Loucy (cell line): ENCODE measurements around the gene SMYD5.

Experiments used
- H2AFZ ChIP-seq: fragments of 200-600 bp; sonication (generic); 2 replicates; pipeline ENCODE4 v1.6.0; 2016; ENCODE audit warnings: antibody characterized with exemption, mild to moderate bottlenecking, low read length, moderate library complexity
- H3F3A ChIP-seq: fragments of 200-600 bp; 2 replicates; pipeline ENCODE4 v1.6.0; 2016; ENCODE audit warnings: antibody characterized with exemption, low read depth, mild to moderate bottlenecking
- H3K27me3 ChIP-seq: fragments of 200-600 bp; sonication (generic); 2 replicates; pipeline ENCODE4 v1.6.1; 2014; ENCODE audit warnings: low read length, mild to moderate bottlenecking; ENCODE audit not compliant: insufficient read depth, poor library complexity, severe bottlenecking
- H3K36me3 ChIP-seq: fragments of 200-600 bp; sonication (generic); 2 replicates; pipeline ENCODE4 v1.6.1; 2016; ENCODE audit warnings: low read length; ENCODE audit not compliant: insufficient read depth
- H3K4me1 ChIP-seq: fragments of 200-600 bp; sonication (generic); 2 replicates; pipeline ENCODE4 v1.5.1; 2014; ENCODE audit warnings: low read length, mild to moderate bottlenecking; ENCODE audit not compliant: insufficient read depth, poor library complexity, severe bottlenecking
- H3K4me2 ChIP-seq: fragments of 200-600 bp; sonication (generic); 2 replicates; pipeline ENCODE4 v1.6.0; 2014; ENCODE audit warnings: antibody characterized with exemption, low read length, low read depth, mild to moderate bottlenecking; ENCODE audit not compliant: poor library complexity, severe bottlenecking
- H3K4me3 ChIP-seq: fragments of 200-600 bp; sonication (generic); 2 replicates; pipeline ENCODE4 v1.5.1; 2014; ENCODE audit warnings: low read length, mild to moderate bottlenecking, mixed read lengths; ENCODE audit not compliant: poor library complexity, severe bottlenecking
- H3K79me2 ChIP-seq: fragments of 200-600 bp; sonication (generic); 2 replicates; pipeline ENCODE4 v1.6.1; 2014; ENCODE audit warnings: low read length; ENCODE audit not compliant: insufficient read depth
- H3K9ac ChIP-seq: fragments of 200-600 bp; sonication (generic); 2 replicates; pipeline ENCODE4 v1.6.0; 2014; ENCODE audit warnings: mild to moderate bottlenecking, low read depth, low read length, moderate library complexity; ENCODE audit not compliant: poor library complexity, severe bottlenecking
- H3K9me2 ChIP-seq: fragments of 200-600 bp; sonication (generic); replicated peaks from 2 replicates; pipeline ENCODE4 v1.6.1; 2016; ENCODE audit warnings: low read depth, low read length, mixed read lengths
- H3K9me3 ChIP-seq: fragments of 200-600 bp; sonication (generic); 2 replicates; pipeline ENCODE4 v1.6.1; 2014; ENCODE audit warnings: mild to moderate bottlenecking, antibody characterized with exemption, low read length, low read depth; ENCODE audit not compliant: insufficient read depth
- H4K20me1 ChIP-seq: fragments of 200-600 bp; sonication (generic); 2 replicates; pipeline ENCODE4 v1.6.0; 2014; ENCODE audit warnings: antibody characterized with exemption, low read length, mild to moderate bottlenecking; ENCODE audit not compliant: insufficient read depth, poor library complexity, severe bottlenecking
- CTCF ChIP-seq: fragments of 200-600 bp; sonication (generic); conservative IDR thresholded peaks from 2 replicates; pipeline ENCODE4 v1.5.1; 2014; ENCODE audit warnings: mild to moderate bottlenecking, antibody characterized with exemption, low read length
- EZH2phosphoT487 ChIP-seq: fragments of 200-600 bp; IDR thresholded peaks from 2 replicates; pipeline ENCODE4 v1.6.1; 2018; ENCODE audit warnings: antibody characterized with exemption, mild to moderate bottlenecking, moderate library complexity, borderline replicate concordance

The SMYD5 gene

DNA sequence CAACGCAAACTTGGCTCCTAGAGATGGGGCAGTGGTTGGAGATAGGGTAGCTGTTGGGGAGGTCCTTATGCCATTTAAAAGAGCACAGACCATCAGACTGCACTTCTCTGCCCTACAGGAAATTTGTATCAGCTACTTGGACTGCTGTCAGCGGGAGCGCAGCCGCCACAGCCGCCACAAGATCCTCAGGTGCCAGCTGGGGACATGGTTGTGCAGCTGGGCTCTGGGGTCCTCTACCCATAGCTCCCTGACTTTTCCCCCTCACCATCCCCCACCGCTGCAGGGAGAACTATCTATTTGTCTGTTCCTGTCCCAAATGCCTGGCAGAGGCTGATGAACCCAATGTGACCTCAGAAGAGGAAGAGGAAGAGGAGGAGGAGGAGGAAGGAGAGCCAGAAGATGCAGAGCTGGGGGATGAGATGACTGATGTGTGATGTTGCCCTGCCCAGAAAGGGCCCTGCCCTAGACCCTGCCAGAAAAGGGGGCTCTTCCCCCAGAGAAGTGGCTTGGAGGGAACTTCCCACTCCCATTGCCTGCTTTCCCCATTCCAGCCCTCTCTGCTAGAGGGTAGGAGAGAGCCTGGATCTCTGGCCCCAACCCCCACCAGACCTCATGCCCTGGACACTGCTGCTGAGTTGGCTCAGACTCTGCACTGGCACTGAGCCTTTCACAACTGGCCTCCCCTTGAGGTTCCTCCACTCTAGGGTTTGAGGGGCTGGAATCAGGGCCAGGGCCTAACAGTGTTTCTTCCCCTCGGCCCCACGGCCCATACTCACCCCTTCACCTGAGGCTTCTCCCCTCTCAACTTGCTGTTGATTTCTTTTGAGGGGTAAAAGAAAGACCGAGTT is 11.7 kb downstream of the SMYD5 start:
- Histone ChIP-seq H3K36me3 (peaks cover 26% of the 10 kb centered on the region; the same call in 1 of the 2 replicates), H3K4me1 (no peaks in the 10 kb centered on the region), H3K27me3 (no peaks in the 10 kb centered on the region), H4K20me1 (no peaks in the 10 kb centered on the region), H3K4me2 (no peak overlapping the region), H3K9me3 (no peaks in the 10 kb centered on the region), H3K79me2 (no peaks in the 10 kb centered on the region), H3F3A (no peaks in the 10 kb centered on the region), H3K4me3 (no peak overlapping the region), H3K9me2 (no peaks in the 10 kb centered on the region), H2AFZ (no peak overlapping the region), H3K9ac (no peak overlapping the region)
- TF ChIP-seq CTCF, result no peak
- TF ChIP-seq EZH2phosphoT487, result no peak

- TF ChIP-seq EZH2phosphoT487 (no peak), CTCF (no peak)
- H3K27me3 ChIP-seq, result no peaks in the 10 kb centered on the region
- H3K9me2 ChIP-seq, result no peaks in the 10 kb centered on the region
- H3F3A ChIP-seq, result no peaks in the 10 kb centered on the region
- H3K4me1 ChIP-seq, result no peaks in the 10 kb centered on the region
- H3K79me2 ChIP-seq, result peaks cover 6% of the 10 kb centered on the region; the same call in 1 of the 2 replicates
- no peaks in the 10 kb centered on the region for H3K9me3 ChIP-seq
- no peak overlapping the region for H2AFZ ChIP-seq
- peaks cover 17% of the 10 kb centered on the region; the same call in 1 of the 2 replicates for H3K36me3 ChIP-seq
- H3K4me3 ChIP-seq, result no peak overlapping the region
- H3K9ac ChIP-seq, result no peak overlapping the region
- H3K4me2 ChIP-seq, result no peak overlapping the region
- H4K20me1 ChIP-seq, result no peaks in the 10 kb centered on the region
Observed at GRCh38 chr2:73227086-73227485, 13.0 kb downstream of the SMYD5 start.

GRCh38 chr2:73228631-73229030 is 14.6 kb downstream of the SMYD5 start:
- peaks cover 11% of the 10 kb centered on the region; the same call in 1 of the 2 replicates for H3K79me2 ChIP-seq
- H3K4me3 ChIP-seq, result no peak overlapping the region
- H2AFZ ChIP-seq, result no peak overlapping the region
- H3K4me1 ChIP-seq, result peaks cover 5% of the 10 kb centered on the region
- H3K9me2 ChIP-seq, result no peaks in the 10 kb centered on the region
- H3K27me3 ChIP-seq, result no peaks in the 10 kb centered on the region
- H3F3A ChIP-seq, result no peaks in the 10 kb centered on the region; the same call in 1 of the 2 replicates
- no peak overlapping the region for H3K9ac ChIP-seq
- no peak for TF ChIP-seq CTCF
- TF ChIP-seq EZH2phosphoT487, result no peak
- H3K9me3 ChIP-seq, result no peaks in the 10 kb centered on the region
- H3K4me2 ChIP-seq, result no peak overlapping the region
- peaks cover 4% of the 10 kb centered on the region for H4K20me1 ChIP-seq
- peaks cover 7% of the 10 kb centered on the region; the same call in 1 of the 2 replicates for H3K36me3 ChIP-seq
